Epithelial cell of esophagus (primary cell): ENCODE measurements around the gene HOXA11.

Experiments
- DNase-seq: peaks from one replicate; pipeline ENCODE4 v3.0.0; 2010; ENCODE audit warnings: low read depth
- H3K4me3 ChIP-seq: 2 replicates; pipeline ENCODE4 v1.5.1; 2011; ENCODE audit warnings: mild to moderate bottlenecking, low read length, control low read depth
- CTCF ChIP-seq: IDR thresholded peaks from 2 replicates; pipeline ENCODE4 v1.5.1; 2011; ENCODE audit warnings: low read depth, mild to moderate bottlenecking, low read length, control low read depth, inconsistent platforms; ENCODE audit not compliant: insufficient read depth; ENCODE audit errors: missing control alignments

Gene HOXA11

GRCh38 chr7:27205325-27206280 lies 20.6 kb upstream of the HOXA11 start:
- DNase-seq, result no peak
- H3K4me3 ChIP-seq, result no peak overlapping the region

GRCh38 chr7:27204851-27205322 lies 19.9 kb upstream of the HOXA11 start:
- TF ChIP-seq CTCF, result no peak
- no peak overlapping the region for H3K4me3 ChIP-seq
- no peak for DNase-seq

More at GRCh38 chr7:27205325-27206280, 20.6 kb upstream of the HOXA11 start:
- no peak for TF ChIP-seq CTCF

- no peak overlapping the region for H3K4me3 ChIP-seq
- no peak for DNase-seq
- TF ChIP-seq CTCF, result no peak
These were observed 19.0 kb upstream of the HOXA11 start for GRCh38 chr7:27203964-27204594.

- H3K4me3 ChIP-seq, result no peak overlapping the region
- DNase-seq, result no peak
- TF ChIP-seq CTCF, result no peak
These were observed 18.4 kb upstream of the HOXA11 start for GRCh38 chr7:27203365-27203953.

GRCh38 chr7:27202862-27203134 lies 17.8 kb upstream of the HOXA11 start:
- no peak overlapping the region for H3K4me3 ChIP-seq
- DNase-seq, result no peak
- no peak for TF ChIP-seq CTCF

- no peak overlapping the region for H3K4me3 ChIP-seq
- TF ChIP-seq CTCF, result no peak
These were observed 17.2 kb upstream of the HOXA11 start for GRCh38 chr7:27202018-27202861.

More at GRCh38 chr7:27202018-27202861, 17.2 kb upstream of the HOXA11 start:
- DNase-seq, result no peak
